Tibial nerve (tissue), 4 donors: ENCODE measurements around the gene RTL1. TPM values are rescaled to one million over a fixed set of nuclear protein-coding genes. Genes with fewer than 3 reads are reported as not detected.

Experiments
- DNase-seq, 2 donors: peaks; one replicate each; pipeline ENCODE4 v3.0.0-alpha.2; 2019; ENCODE audit warnings: low spot score in 2 of 2
- H3K27ac ChIP-seq, 4 donors: fragments of 200-600 bp; sonication (generic) in 3 of 4; one replicate each; pipeline ENCODE4 v1.5.1; 2017 to 2019; ENCODE audit warnings: mild to moderate bottlenecking in 1 of 4
- H3K27me3 ChIP-seq, 2 donors: fragments of 200-600 bp; sonication (generic) in 1 of 2; one replicate each; pipeline versions ENCODE4 v1.5.1 to v1.6.0; 2017 to 2019
- H3K36me3 ChIP-seq, 3 donors: fragments of 200-600 bp; sonication (generic); one replicate each; pipeline ENCODE4 v1.5.1; 2018 to 2019
- H3K4me1 ChIP-seq, 4 donors: fragments of 200-600 bp; sonication (generic) in 3 of 4; one replicate each; pipeline ENCODE4 v1.5.1; 2017 to 2019
- H3K4me3 ChIP-seq, 4 donors: fragments of 200-600 bp; sonication (generic) in 3 of 4; one replicate each; pipeline ENCODE4 v1.5.1; 2017 to 2019; ENCODE audit warnings: mild to moderate bottlenecking in 1 of 4, moderate library complexity in 1 of 4
- H3K9me3 ChIP-seq, 4 donors: fragments of 200-600 bp; sonication (generic) in 3 of 4; one replicate each; pipeline ENCODE4 v1.5.1; 2017 to 2019
- CTCF ChIP-seq, 5 experiments: fragments of 200-600 bp in 3 of 5; fragments of 450-650 bp in 2 of 5; sonication (generic) in 3 of 5; IDR thresholded peaks; one replicate each; pipeline ENCODE4 v1.5.1; 2016 to 2019; ENCODE audit warnings: antibody characterized with exemption in 5 of 5, mild to moderate bottlenecking in 3 of 5, moderate library complexity in 2 of 5
- EP300 ChIP-seq, 2 donors: sonication (generic); formaldehyde crosslinking; IDR thresholded peaks; one replicate each; pipeline ENCODE4 v1.6.1; 2017; ENCODE audit warnings: antibody characterized with exemption in 2 of 2, mild to moderate bottlenecking in 1 of 2
- POLR2A ChIP-seq, 2 donors: fragments of 450-650 bp; IDR thresholded peaks; one replicate each; pipeline ENCODE4 v1.6.1; 2017; ENCODE audit warnings: antibody characterized with exemption in 2 of 2, mild to moderate bottlenecking in 2 of 2, moderate library complexity in 2 of 2
- WGBS, 2 donors: methylation state at CpG; one replicate each; pipeline ENCODE4 v1.1.5; 2018; 5-methylcytosine and 5-hydroxymethylcytosine counted together
- total RNA-seq, 4 donors: library from RNA; depleted of rRNA; stranded (reverse); fragments of >200 nt; gene quantifications; one replicate each; pipeline ENCODE4 v1.1.0, GENCODE V29; 2016

RTL1 gene
- total RNA-seq, 4 donors from 2014 or later: not detected

- Histone ChIP-seq H3K9me3 (no peaks in the 10 kb centered on the region), H3K4me1 (no peaks in the 10 kb centered on the region), H3K27ac (no peak overlapping the region), H3K27me3 (no peaks in the 10 kb centered on the region), H3K4me3 (no peak overlapping the region), H3K36me3 (no peaks in the 10 kb centered on the region)
- 75 to 85% methylated on average over 11 to 21 of the region's 21 CpGs for WGBS, 2 donors
- DNase-seq: no peak
- TF ChIP-seq CTCF (IDR thresholded peaks at IDR 0.05): no peak
- no peak for TF ChIP-seq POLR2A (IDR thresholded peaks at IDR 0.05)
- no peak for TF ChIP-seq EP300 (IDR thresholded peaks at IDR 0.05)
Measured at GRCh38 chr14:100874411-100875091, 29.0 kb downstream of the RTL1 start.

DNA sequence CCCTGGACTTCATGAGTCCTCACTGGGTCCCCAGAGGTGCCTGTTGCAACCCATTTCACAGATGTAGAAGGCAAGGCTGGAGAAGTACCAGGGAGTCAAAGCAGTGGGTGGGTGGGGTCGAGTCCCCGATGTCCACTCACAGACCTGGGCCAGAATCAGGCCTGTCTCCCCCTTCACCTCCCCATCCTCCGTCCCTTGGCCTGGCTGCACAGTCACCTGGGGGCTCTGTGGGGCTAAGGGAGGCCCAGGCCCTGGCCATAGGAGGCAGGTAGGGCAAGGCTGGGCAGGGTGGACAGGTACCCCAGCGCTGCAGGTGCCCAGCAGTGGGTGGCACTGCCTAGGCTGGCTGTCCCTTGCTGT is 29.5 kb downstream of the RTL1 start:
- no peak for DNase-seq
- WGBS, 2 donors: 93 to 100% methylated on average over 3 to 4 of the region's 4 CpGs
- Histone ChIP-seq H3K27me3 (no peaks in the 10 kb centered on the region), H3K9me3 (no peaks in the 10 kb centered on the region), H3K4me1 (no peaks in the 10 kb centered on the region), H3K36me3 (no peaks in the 10 kb centered on the region), H3K4me3 (no peak overlapping the region), H3K27ac (no peak overlapping the region)
- TF ChIP-seq POLR2A (IDR thresholded peaks at IDR 0.05): no peak
- no peak for TF ChIP-seq CTCF (IDR thresholded peaks at IDR 0.05)
- no peak for TF ChIP-seq EP300 (IDR thresholded peaks at IDR 0.05)

DNA sequence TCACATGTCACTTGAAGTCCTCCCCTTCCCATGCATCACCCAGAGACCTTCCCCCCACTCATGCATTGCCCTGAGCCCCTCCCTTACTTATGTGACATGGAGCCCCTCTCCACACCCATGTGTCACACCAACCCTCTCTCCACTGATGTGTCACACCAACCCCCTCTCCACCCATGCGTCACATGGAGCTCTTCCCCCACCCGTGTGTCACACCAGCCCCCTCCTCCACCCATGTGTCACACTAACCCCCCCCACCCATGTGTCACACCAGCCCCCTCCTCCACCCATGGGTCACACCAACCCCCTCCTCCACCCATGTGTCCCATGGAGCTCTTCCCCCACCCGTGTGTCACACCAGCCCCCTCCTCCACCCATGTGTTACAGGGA is 30.4 kb downstream of the RTL1 start:
- TF ChIP-seq POLR2A (IDR thresholded peaks at IDR 0.05): no peak
- no peak for DNase-seq

DNA sequence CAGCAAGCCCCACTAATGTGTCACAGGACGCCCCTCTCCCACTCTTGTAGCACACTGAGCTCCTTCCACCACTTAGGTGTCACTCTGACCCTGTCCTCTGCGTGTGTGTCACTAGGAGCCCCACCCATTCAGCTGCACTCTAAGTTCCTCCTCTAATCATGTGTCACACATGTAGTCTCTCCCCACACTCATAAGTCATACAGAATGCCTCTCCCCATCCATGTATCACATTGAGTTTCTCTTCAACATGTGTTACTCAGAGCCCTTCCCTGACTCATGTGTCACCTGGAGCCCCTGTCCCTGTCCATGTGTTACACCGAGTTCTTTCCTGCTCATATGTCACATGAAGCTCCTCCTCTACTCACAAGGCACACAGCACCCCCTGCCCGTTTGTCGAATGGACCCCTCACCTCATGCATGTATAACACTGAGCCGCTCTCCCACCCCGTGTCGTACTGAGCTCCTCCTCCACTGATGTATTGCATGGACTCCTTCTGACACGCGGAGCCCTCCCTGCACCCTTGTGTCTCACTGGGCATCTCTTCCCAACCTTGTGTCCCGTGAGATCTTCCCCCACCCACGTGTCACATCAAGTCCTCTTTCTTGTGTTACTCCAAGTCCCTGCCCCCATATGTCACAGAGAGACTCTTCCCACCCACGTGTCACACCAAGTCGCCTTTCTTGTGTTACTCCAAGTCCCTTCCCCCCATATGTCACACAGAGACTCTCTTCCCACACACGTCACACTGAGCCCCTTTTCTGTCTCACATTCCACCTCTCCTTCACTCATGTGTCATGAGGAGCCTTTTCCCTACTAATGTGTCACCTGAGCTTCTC is 31.0 kb downstream of the RTL1 start:
- Histone ChIP-seq H3K9me3 (no peaks in the 10 kb centered on the region), H3K36me3 (no peaks in the 10 kb centered on the region), H3K27ac (no peak overlapping the region), H3K4me3 (no peak overlapping the region), H3K27me3 (no peaks in the 10 kb centered on the region), H3K4me1 (no peaks in the 10 kb centered on the region)
- TF ChIP-seq EP300 (IDR thresholded peaks at IDR 0.05) (no peak), POLR2A (IDR thresholded peaks at IDR 0.05) (no peak), CTCF (IDR thresholded peaks at IDR 0.05) (no peak)
- WGBS, 2 donors: 69 to 72% methylated on average over 15 of the region's 15 CpGs
- DNase-seq: no peak

More for the DNA sequence above, 30.4 kb downstream of the RTL1 start:
- Histone ChIP-seq H3K36me3 (no peaks in the 10 kb centered on the region), H3K9me3 (no peaks in the 10 kb centered on the region), H3K4me3 (no peak overlapping the region), H3K27ac (no peak overlapping the region), H3K27me3 (no peaks in the 10 kb centered on the region), H3K4me1 (no peaks in the 10 kb centered on the region)
- WGBS, 2 donors: 50 to 58% methylated on average over 3 of the region's 3 CpGs

- Histone ChIP-seq H3K9me3 (no peaks in the 10 kb centered on the region), H3K4me3 (no peak overlapping the region), H3K27ac (no peak overlapping the region), H3K36me3 (no peaks in the 10 kb centered on the region), H3K4me1 (no peaks in the 10 kb centered on the region), H3K27me3 (no peaks in the 10 kb centered on the region)
- no peak for TF ChIP-seq CTCF (IDR thresholded peaks at IDR 0.05)
- no peak for TF ChIP-seq POLR2A (IDR thresholded peaks at IDR 0.05)
- no peak for TF ChIP-seq EP300 (IDR thresholded peaks at IDR 0.05)
- WGBS, 2 donors: 79 to 83% methylated on average over 14 to 16 of the region's 16 CpGs
- DNase-seq: no peak
Measured at GRCh38 chr14:100871234-100872186, 32.0 kb downstream of the RTL1 start.
